HepG2 (cell line): ENCODE results near the gene WWTR1. TPM values are rescaled to one million over a fixed set of nuclear protein-coding genes. Genes with fewer than 3 reads are reported as not detected.

ENCODE experiments used
- CREB1 ChIP-seq, 2 experiments: fragments of 450-650 bp in 1 of 2; IDR thresholded peaks; 2 replicates each; pipeline ENCODE4 v1.6.1; 2016 to 2017; ENCODE audit warnings: control low read depth in 1 of 2, mild to moderate bottlenecking in 1 of 2, missing compliant biosample characterization in 1 of 2, missing genetic modification characterization in 1 of 2
- HNF4A ChIP-seq: sonication (generic); formaldehyde crosslinking; IDR thresholded peaks from 2 replicates; pipeline ENCODE4 v1.4.0; 2020; ENCODE audit warnings: missing genetic modification reagents
- KAT8 ChIP-seq: IDR thresholded peaks from 2 replicates; pipeline ENCODE4 v1.6.1; 2016; ENCODE audit warnings: missing genetic modification reagents, missing compliant biosample characterization
- MEIS1 ChIP-seq: sonication (generic); formaldehyde crosslinking; IDR thresholded peaks from 2 replicates; pipeline ENCODE4 v1.9.0; 2021; ENCODE audit warnings: mild to moderate bottlenecking, missing genetic modification reagents, moderate library complexity, borderline replicate concordance
- NFIB ChIP-seq: sonication (generic); formaldehyde crosslinking; IDR thresholded peaks from 2 replicates; pipeline ENCODE4 v1.9.0; 2021; ENCODE audit warnings: missing genetic modification reagents, mild to moderate bottlenecking, borderline replicate concordance
- PAWR ChIP-seq: sonication (generic); formaldehyde crosslinking; IDR thresholded peaks from 2 replicates; pipeline ENCODE4 v1.4.0; 2020; ENCODE audit warnings: missing genetic modification reagents, mild to moderate bottlenecking, borderline replicate concordance
- PBX3 ChIP-seq: sonication (generic); formaldehyde crosslinking; IDR thresholded peaks from 2 replicates; pipeline ENCODE4 v1.8.1; 2023; ENCODE audit warnings: missing genetic modification reagents, inconsistent platforms, borderline replicate concordance
- REPIN1 ChIP-seq: sonication (generic); formaldehyde crosslinking; IDR thresholded peaks from 2 replicates; pipeline ENCODE4 v1.8.0; 2022; ENCODE audit warnings: missing genetic modification reagents, low read depth, mild to moderate bottlenecking, borderline replicate concordance
- ZFAT ChIP-seq: sonication (generic); formaldehyde crosslinking; conservative IDR thresholded peaks from 2 replicates; pipeline ENCODE4 v1.8.1; 2023; ENCODE audit warnings: missing genetic modification reagents, inconsistent platforms
- ZNF609 ChIP-seq: sonication (generic); formaldehyde crosslinking; IDR thresholded peaks from 2 replicates; pipeline ENCODE4 v1.4.0; 2020; ENCODE audit warnings: mild to moderate bottlenecking, missing genetic modification reagents, borderline replicate concordance
- ZSCAN29 ChIP-seq: sonication (generic); formaldehyde crosslinking; conservative IDR thresholded peaks from 2 replicates; pipeline ENCODE4 v1.4.0; 2020; ENCODE audit warnings: mild to moderate bottlenecking, missing genetic modification reagents
- polyA plus RNA-seq, 8 experiments: library from polyadenylated mRNA; depleted of rRNA in 3 of 8; stranded (reverse) in 7 of 8; unstranded in 1 of 8; fragments of >200 nt; fragmentation: Illumina TruSeq in 4 of 8; extraction: Trizol in 4 of 8; gene quantifications; 2 replicates each; pipeline versions ENCODE4 v1.2.1 to v1.2.3, GENCODE V29; 2011 to 2016; ENCODE audit warnings: low read depth in 4 of 8, missing spikeins in 1 of 8, mixed read lengths in 1 of 8; ENCODE audit not compliant: insufficient read depth in 1 of 8
- total RNA-seq, 5 experiments: library from RNA; depleted of rRNA; stranded (reverse); fragments of >200 nt; fragmentation: Illumina TruSeq; extraction: Trizol; gene quantifications; 2 replicates each; pipeline ENCODE4 v1.2.3, GENCODE V29; 2016; ENCODE audit warnings: low read depth in 1 of 5
- TF ChIP-seq, protein P1 (sequence below): sonication (generic); formaldehyde crosslinking; IDR thresholded peaks from 2 replicates; pipeline ENCODE4 v1.5.0; 2020; ENCODE audit warnings: missing genetic modification reagents
- TF ChIP-seq, protein P2 (sequence below): sonication (generic); formaldehyde crosslinking; IDR thresholded peaks from 2 replicates; pipeline ENCODE4 v1.4.0; 2020; ENCODE audit warnings: missing genetic modification reagents, mild to moderate bottlenecking, borderline replicate concordance
- TF ChIP-seq, protein P3 (sequence below): sonication (generic); formaldehyde crosslinking; IDR thresholded peaks from 2 replicates; pipeline ENCODE4 v1.4.0; 2020; ENCODE audit warnings: missing genetic modification reagents

WWTR1 gene
- total and polyA plus RNA-seq, 2 of the 13 experiments (the other 11 are each of a cell fraction or from before 2014, with no cell fraction given): 19.7 to 139 TPM

GRCh38 chr3:149609595-149609994 is 48.2 kb downstream of the WWTR1 start (continued):
- TF ChIP-seq KAT8 (peak; percentile 53; the same call in 1 of the 2 replicates), MEIS1 (CRISPR knock-in tag) (0 out of 2 replicates have a peak, but pooled peaks have one; percentile 44), HNF4A (CRISPR knock-in tag) (peak; percentile 91), NFIB (no peak), ZSCAN29 (CRISPR knock-in tag) (0 out of 2 replicates have a peak, but pooled peaks have one; percentile 61), ZNF609 (no peak), ZFAT (CRISPR knock-in tag) (no peak), PAWR (CRISPR knock-in tag) (no peak), CREB1 (IDR thresholded peaks at IDR 0.05) (no peak), CREB1 (CRISPR knock-in tag; IDR thresholded peaks at IDR 0.05) (peak; percentile 50; the same call in 1 of the 2 replicates), REPIN1 (CRISPR knock-in tag) (peak; percentile 57; the same call in 1 of the 2 replicates), PBX3 (CRISPR knock-in tag) (no peak)
- TF ChIP-seq, protein P1, sequence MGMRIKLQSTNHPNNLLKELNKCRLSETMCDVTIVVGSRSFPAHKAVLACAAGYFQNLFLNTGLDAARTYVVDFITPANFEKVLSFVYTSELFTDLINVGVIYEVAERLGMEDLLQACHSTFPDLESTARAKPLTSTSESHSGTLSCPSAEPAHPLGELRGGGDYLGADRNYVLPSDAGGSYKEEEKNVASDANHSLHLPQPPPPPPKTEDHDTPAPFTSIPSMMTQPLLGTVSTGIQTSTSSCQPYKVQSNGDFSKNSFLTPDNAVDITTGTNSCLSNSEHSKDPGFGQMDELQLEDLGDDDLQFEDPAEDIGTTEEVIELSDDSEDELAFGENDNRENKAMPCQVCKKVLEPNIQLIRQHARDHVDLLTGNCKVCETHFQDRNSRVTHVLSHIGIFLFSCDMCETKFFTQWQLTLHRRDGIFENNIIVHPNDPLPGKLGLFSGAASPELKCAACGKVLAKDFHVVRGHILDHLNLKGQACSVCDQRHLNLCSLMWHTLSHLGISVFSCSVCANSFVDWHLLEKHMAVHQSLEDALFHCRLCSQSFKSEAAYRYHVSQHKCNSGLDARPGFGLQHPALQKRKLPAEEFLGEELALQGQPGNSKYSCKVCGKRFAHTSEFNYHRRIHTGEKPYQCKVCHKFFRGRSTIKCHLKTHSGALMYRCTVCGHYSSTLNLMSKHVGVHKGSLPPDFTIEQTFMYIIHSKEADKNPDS: peak; percentile 65; the same call in 1 of the 2 replicates
- TF ChIP-seq, protein P2, sequence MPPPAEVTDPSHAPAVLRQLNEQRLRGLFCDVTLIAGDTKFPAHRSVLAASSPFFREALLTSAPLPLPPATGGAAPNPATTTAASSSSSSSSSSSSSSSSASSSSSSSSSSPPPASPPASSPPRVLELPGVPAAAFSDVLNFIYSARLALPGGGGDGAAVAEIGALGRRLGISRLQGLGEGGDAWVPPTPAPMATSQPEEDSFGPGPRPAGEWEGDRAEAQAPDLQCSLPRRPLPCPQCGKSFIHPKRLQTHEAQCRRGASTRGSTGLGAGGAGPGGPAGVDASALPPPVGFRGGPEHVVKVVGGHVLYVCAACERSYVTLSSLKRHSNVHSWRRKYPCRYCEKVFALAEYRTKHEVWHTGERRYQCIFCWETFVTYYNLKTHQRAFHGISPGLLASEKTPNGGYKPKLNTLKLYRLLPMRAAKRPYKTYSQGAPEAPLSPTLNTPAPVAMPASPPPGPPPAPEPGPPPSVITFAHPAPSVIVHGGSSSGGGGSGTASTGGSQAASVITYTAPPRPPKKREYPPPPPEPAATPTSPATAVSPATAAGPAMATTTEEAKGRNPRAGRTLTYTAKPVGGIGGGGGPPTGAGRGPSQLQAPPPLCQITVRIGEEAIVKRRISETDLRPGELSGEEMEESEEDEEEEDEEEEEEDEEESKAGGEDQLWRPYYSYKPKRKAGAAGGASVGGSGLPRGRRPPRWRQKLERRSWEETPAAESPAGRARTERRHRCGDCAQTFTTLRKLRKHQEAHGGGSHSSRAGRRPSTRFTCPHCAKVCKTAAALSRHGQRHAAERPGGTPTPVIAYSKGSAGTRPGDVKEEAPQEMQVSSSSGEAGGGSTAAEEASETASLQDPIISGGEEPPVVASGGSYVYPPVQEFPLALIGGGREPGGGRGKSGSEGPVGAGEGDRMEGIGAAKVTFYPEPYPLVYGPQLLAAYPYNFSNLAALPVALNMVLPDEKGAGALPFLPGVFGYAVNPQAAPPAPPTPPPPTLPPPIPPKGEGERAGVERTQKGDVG (CRISPR knock-in tag): no peak
- TF ChIP-seq, protein P3, sequence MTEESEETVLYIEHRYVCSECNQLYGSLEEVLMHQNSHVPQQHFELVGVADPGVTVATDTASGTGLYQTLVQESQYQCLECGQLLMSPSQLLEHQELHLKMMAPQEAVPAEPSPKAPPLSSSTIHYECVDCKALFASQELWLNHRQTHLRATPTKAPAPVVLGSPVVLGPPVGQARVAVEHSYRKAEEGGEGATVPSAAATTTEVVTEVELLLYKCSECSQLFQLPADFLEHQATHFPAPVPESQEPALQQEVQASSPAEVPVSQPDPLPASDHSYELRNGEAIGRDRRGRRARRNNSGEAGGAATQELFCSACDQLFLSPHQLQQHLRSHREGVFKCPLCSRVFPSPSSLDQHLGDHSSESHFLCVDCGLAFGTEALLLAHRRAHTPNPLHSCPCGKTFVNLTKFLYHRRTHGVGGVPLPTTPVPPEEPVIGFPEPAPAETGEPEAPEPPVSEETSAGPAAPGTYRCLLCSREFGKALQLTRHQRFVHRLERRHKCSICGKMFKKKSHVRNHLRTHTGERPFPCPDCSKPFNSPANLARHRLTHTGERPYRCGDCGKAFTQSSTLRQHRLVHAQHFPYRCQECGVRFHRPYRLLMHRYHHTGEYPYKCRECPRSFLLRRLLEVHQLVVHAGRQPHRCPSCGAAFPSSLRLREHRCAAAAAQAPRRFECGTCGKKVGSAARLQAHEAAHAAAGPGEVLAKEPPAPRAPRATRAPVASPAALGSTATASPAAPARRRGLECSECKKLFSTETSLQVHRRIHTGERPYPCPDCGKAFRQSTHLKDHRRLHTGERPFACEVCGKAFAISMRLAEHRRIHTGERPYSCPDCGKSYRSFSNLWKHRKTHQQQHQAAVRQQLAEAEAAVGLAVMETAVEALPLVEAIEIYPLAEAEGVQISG: no peak
